Measurements from ENCODE around the gene CA5A. TPM values are rescaled to one million over a fixed set of nuclear protein-coding genes. Genes with fewer than 3 reads are reported as not detected.

CA5A gene
- total and polyA plus RNA-seq, 2 of the 13 experiments (the other 11 are each of a cell fraction or from before 2014, with no cell fraction given), result 66.8 to 106 TPM

- TF ChIP-seq, protein P1, sequence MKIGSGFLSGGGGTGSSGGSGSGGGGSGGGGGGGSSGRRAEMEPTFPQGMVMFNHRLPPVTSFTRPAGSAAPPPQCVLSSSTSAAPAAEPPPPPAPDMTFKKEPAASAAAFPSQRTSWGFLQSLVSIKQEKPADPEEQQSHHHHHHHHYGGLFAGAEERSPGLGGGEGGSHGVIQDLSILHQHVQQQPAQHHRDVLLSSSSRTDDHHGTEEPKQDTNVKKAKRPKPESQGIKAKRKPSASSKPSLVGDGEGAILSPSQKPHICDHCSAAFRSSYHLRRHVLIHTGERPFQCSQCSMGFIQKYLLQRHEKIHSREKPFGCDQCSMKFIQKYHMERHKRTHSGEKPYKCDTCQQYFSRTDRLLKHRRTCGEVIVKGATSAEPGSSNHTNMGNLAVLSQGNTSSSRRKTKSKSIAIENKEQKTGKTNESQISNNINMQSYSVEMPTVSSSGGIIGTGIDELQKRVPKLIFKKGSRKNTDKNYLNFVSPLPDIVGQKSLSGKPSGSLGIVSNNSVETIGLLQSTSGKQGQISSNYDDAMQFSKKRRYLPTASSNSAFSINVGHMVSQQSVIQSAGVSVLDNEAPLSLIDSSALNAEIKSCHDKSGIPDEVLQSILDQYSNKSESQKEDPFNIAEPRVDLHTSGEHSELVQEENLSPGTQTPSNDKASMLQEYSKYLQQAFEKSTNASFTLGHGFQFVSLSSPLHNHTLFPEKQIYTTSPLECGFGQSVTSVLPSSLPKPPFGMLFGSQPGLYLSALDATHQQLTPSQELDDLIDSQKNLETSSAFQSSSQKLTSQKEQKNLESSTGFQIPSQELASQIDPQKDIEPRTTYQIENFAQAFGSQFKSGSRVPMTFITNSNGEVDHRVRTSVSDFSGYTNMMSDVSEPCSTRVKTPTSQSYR (CRISPR knock-in tag; IDR thresholded peaks at IDR 0.05; ENCODE audit: borderline replicate concordance), result peak; percentile 59
- TF ChIP-seq ZNF235 (CRISPR knock-in tag; IDR thresholded peaks at IDR 0.05; ENCODE audit: borderline replicate concordance) (0 out of 2 replicates have a peak, but pooled peaks have one; percentile 63), BRD4 (CRISPR knock-in tag; IDR thresholded peaks at IDR 0.05) (peak; percentile 97), NFYC (CRISPR knock-in tag; IDR thresholded peaks at IDR 0.05) (peak; percentile 66), MEF2D (CRISPR knock-in tag; IDR thresholded peaks at IDR 0.05) (peak; percentile 83), ZNF326 (CRISPR knock-in tag; IDR thresholded peaks at IDR 0.05; ENCODE audit: borderline replicate concordance) (no peak), SP5 (CRISPR knock-in tag; IDR thresholded peaks at IDR 0.05; ENCODE audit: borderline replicate concordance, low read depth) (peak; percentile 81), RXRB (CRISPR knock-in tag; IDR thresholded peaks at IDR 0.05; ENCODE audit: borderline replicate concordance) (peak; percentile 78), ZNF484 (CRISPR knock-in tag; IDR thresholded peaks at IDR 0.05; ENCODE audit: borderline replicate concordance, low read depth) (no peak), TOE1 (CRISPR knock-in tag; IDR thresholded peaks at IDR 0.05) (peak; percentile 89; the same call in 1 of the 2 replicates), REPIN1 (CRISPR knock-in tag; IDR thresholded peaks at IDR 0.05; ENCODE audit: borderline replicate concordance, low read depth) (peak; percentile 89; the same call in 1 of the 2 replicates), KDM4B (CRISPR knock-in tag; IDR thresholded peaks at IDR 0.05) (peak; percentile 64), ZSCAN29 (CRISPR knock-in tag; conservative IDR thresholded peaks at IDR 0.05) (no peak; the same call in 1 of the 2 replicates), ATRX (CRISPR knock-in tag; IDR thresholded peaks at IDR 0.05; ENCODE audit: borderline replicate concordance) (no peak), ZNF577 (CRISPR knock-in tag; IDR thresholded peaks at IDR 0.05; ENCODE audit: borderline replicate concordance, low read depth) (no peak)
- TF ChIP-seq, protein P2, sequence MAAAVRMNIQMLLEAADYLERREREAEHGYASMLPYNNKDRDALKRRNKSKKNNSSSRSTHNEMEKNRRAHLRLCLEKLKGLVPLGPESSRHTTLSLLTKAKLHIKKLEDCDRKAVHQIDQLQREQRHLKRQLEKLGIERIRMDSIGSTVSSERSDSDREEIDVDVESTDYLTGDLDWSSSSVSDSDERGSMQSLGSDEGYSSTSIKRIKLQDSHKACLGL (CRISPR knock-in tag; IDR thresholded peaks at IDR 0.05), result no peak; the same call in 1 of the 2 replicates
- TF ChIP-seq, protein P3, sequence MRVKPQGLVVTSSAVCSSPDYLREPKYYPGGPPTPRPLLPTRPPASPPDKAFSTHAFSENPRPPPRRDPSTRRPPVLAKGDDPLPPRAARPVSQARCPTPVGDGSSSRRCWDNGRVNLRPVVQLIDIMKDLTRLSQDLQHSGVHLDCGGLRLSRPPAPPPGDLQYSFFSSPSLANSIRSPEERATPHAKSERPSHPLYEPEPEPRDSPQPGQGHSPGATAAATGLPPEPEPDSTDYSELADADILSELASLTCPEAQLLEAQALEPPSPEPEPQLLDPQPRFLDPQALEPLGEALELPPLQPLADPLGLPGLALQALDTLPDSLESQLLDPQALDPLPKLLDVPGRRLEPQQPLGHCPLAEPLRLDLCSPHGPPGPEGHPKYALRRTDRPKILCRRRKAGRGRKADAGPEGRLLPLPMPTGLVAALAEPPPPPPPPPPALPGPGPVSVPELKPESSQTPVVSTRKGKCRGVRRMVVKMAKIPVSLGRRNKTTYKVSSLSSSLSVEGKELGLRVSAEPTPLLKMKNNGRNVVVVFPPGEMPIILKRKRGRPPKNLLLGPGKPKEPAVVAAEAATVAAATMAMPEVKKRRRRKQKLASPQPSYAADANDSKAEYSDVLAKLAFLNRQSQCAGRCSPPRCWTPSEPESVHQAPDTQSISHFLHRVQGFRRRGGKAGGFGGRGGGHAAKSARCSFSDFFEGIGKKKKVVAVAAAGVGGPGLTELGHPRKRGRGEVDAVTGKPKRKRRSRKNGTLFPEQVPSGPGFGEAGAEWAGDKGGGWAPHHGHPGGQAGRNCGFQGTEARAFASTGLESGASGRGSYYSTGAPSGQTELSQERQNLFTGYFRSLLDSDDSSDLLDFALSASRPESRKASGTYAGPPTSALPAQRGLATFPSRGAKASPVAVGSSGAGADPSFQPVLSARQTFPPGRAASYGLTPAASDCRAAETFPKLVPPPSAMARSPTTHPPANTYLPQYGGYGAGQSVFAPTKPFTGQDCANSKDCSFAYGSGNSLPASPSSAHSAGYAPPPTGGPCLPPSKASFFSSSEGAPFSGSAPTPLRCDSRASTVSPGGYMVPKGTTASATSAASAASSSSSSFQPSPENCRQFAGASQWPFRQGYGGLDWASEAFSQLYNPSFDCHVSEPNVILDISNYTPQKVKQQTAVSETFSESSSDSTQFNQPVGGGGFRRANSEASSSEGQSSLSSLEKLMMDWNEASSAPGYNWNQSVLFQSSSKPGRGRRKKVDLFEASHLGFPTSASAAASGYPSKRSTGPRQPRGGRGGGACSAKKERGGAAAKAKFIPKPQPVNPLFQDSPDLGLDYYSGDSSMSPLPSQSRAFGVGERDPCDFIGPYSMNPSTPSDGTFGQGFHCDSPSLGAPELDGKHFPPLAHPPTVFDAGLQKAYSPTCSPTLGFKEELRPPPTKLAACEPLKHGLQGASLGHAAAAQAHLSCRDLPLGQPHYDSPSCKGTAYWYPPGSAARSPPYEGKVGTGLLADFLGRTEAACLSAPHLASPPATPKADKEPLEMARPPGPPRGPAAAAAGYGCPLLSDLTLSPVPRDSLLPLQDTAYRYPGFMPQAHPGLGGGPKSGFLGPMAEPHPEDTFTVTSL (CRISPR knock-in tag; IDR thresholded peaks at IDR 0.05; ENCODE audit: borderline replicate concordance), result no peak
- TF ChIP-seq, protein P4, sequence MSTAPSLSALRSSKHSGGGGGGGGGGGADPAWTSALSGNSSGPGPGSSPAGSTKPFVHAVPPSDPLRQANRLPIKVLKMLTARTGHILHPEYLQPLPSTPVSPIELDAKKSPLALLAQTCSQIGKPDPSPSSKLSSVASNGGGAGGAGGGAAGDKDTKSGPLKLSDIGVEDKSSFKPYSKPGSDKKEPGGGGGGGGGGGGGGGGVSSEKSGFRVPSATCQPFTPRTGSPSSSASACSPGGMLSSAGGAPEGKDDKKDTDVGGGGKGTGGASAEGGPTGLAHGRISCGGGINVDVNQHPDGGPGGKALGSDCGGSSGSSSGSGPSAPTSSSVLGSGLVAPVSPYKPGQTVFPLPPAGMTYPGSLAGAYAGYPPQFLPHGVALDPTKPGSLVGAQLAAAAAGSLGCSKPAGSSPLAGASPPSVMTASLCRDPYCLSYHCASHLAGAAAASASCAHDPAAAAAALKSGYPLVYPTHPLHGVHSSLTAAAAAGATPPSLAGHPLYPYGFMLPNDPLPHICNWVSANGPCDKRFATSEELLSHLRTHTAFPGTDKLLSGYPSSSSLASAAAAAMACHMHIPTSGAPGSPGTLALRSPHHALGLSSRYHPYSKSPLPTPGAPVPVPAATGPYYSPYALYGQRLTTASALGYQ (CRISPR knock-in tag; IDR thresholded peaks at IDR 0.05), result no peak; the same call in 1 of the 2 replicates
Measured at GRCh38 chr16:87950765-87951551, 14.6 kb upstream of the CA5A start, which contains the start of gene BANP (continued).
